DND-41 (cell line): ENCODE measurements around the gene KCNV2.

ENCODE experiments used
- CTCF ChIP-seq: IDR thresholded peaks from 2 replicates; pipeline ENCODE4 v1.5.1; 2012; ENCODE audit warnings: borderline replicate concordance, low read length, moderate library complexity, mild to moderate bottlenecking; ENCODE audit not compliant: poor library complexity, severe bottlenecking; ENCODE audit errors: extremely low read depth
- EZH2 ChIP-seq: IDR thresholded peaks from 3 replicates; pipeline ENCODE4 v1.6.1; 2012; ENCODE audit warnings: borderline replicate concordance, low read depth, mild to moderate bottlenecking, moderate library complexity, low read length, inconsistent platforms; ENCODE audit not compliant: severe bottlenecking

- TF ChIP-seq CTCF (no peak), EZH2 (no peak)
Measured at GRCh38 chr9:2691212-2691611, 26.1 kb upstream of the KCNV2 start.
